GM12878 (cell line): Measurements from ENCODE around the gene RHOT1.

Source experiments
- CHD4 ChIP-seq: fragments of 200-600 bp; sonication (generic); IDR thresholded peaks from 2 replicates; pipeline ENCODE4 v1.6.1; 2016; ENCODE audit warnings: mild to moderate bottlenecking
- POLR2A ChIP-seq: IDR thresholded peaks from 2 replicates; pipeline ENCODE4 v1.6.1; 2011; ENCODE audit warnings: low read depth, mild to moderate bottlenecking, low read length
- RFX5 ChIP-seq: IDR thresholded peaks from 2 replicates; pipeline ENCODE4 v1.6.1; 2011; ENCODE audit warnings: low read depth, low read length, improper control_type of control experiment
- SIX5 ChIP-seq: IDR thresholded peaks from 2 replicates; pipeline ENCODE4 v1.6.1; 2011; ENCODE audit warnings: mild to moderate bottlenecking, low read depth, low read length, moderate library complexity; ENCODE audit not compliant: severe bottlenecking
- TF ChIP-seq, protein P1 (sequence below): IDR thresholded peaks from 2 replicates; pipeline ENCODE4 v1.6.1; 2012; ENCODE audit warnings: low read length, inconsistent platforms

DNA sequence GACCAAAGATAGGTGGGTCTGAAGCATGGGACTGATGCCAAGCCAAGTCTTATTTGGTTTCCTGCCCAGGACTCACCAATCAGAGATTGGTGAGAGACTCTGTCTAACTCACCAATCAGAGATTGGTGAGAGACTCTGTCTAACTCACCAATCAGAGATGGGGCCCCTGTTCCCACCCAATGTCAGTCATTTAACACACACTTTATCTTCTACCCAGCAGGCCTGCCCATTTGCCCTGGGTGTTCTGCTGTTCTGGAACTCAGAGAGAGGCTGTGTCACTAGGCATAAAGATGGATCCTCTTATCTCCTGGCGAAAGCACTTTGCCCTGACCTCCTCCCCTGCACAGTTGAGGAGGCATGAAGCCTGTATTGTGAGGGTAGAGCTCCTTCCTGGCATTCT, 5.4 kb upstream of the RHOT1 start:
- no peak for TF ChIP-seq CHD4
- TF ChIP-seq POLR2A: no peak
- no peak for TF ChIP-seq RFX5
- TF ChIP-seq, protein P1, sequence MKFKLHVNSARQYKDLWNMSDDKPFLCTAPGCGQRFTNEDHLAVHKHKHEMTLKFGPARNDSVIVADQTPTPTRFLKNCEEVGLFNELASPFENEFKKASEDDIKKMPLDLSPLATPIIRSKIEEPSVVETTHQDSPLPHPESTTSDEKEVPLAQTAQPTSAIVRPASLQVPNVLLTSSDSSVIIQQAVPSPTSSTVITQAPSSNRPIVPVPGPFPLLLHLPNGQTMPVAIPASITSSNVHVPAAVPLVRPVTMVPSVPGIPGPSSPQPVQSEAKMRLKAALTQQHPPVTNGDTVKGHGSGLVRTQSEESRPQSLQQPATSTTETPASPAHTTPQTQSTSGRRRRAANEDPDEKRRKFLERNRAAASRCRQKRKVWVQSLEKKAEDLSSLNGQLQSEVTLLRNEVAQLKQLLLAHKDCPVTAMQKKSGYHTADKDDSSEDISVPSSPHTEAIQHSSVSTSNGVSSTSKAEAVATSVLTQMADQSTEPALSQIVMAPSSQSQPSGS: no peak
- TF ChIP-seq SIX5: no peak
